H9 (cell line): Measurements from ENCODE around the gene CLEC16A. TPM values are rescaled to one million over a fixed set of nuclear protein-coding genes. Genes with fewer than 3 reads are reported as not detected.
A peak's percentile ranks its signal among the peaks of the same experiment; 100 is the strongest.

ENCODE experiments used
- DNase-seq: peaks from one replicate; pipeline ENCODE4 v3.0.0-alpha.2; 2017
- H2AFZ ChIP-seq: one replicate; pipeline ENCODE4 v1.6.1; 2013; ENCODE audit warnings: mild to moderate bottlenecking, low read length, control low read depth, moderate library complexity
- H2AK5ac ChIP-seq: 2 replicates; pipeline ENCODE4 v1.6.1; 2013; ENCODE audit warnings: low read length, control low read depth, mixed read lengths; ENCODE audit not compliant: insufficient read length
- H2BK120ac ChIP-seq: one replicate; pipeline ENCODE4 v1.6.1; 2013; ENCODE audit warnings: low read depth, mild to moderate bottlenecking, low read length, control low read depth, inconsistent platforms; ENCODE audit not compliant: poor library complexity, severe bottlenecking
- H2BK12ac ChIP-seq: 2 replicates; pipeline ENCODE4 v1.6.1; 2013; ENCODE audit warnings: low read length, control low read depth, mixed read lengths, low read depth; ENCODE audit not compliant: insufficient read length
- H2BK15ac ChIP-seq: 2 replicates; pipeline ENCODE4 v1.6.1; 2013; ENCODE audit warnings: low read depth, low read length, control low read depth
- H2BK20ac ChIP-seq: one replicate; pipeline ENCODE4 v1.6.1; 2013; ENCODE audit warnings: low read depth, mild to moderate bottlenecking, low read length, control low read depth, inconsistent platforms; ENCODE audit not compliant: poor library complexity, severe bottlenecking
- H2BK5ac ChIP-seq: 2 replicates; pipeline ENCODE4 v1.6.1; 2013; ENCODE audit warnings: low read length, control low read depth, mixed read lengths; ENCODE audit not compliant: insufficient read length
- H3K14ac ChIP-seq: 2 replicates; pipeline ENCODE4 v1.6.1; 2013; ENCODE audit warnings: low read length, control low read depth; ENCODE audit not compliant: insufficient read depth
- H3K18ac ChIP-seq: 2 replicates; pipeline ENCODE4 v1.6.1; 2013; ENCODE audit warnings: low read depth, mild to moderate bottlenecking, mixed read lengths, low read length, control low read depth; ENCODE audit not compliant: insufficient read length
- H3K23ac ChIP-seq: 2 replicates; pipeline ENCODE4 v1.6.1; 2013; ENCODE audit warnings: low read length, control low read depth, mixed read lengths, low read depth; ENCODE audit not compliant: insufficient read length
- H3K23me2 ChIP-seq: 2 replicates; pipeline ENCODE4 v1.6.1; 2013; ENCODE audit warnings: low read depth, mild to moderate bottlenecking, mixed read lengths, low read length, control low read depth; ENCODE audit not compliant: insufficient read length, poor library complexity, severe bottlenecking
- H3K27ac ChIP-seq: 2 replicates; pipeline ENCODE4 v1.5.1; 2013; ENCODE audit warnings: low read length, control low read depth, mixed read lengths, low read depth; ENCODE audit not compliant: insufficient read length
- H3K27me3 ChIP-seq: 2 replicates; pipeline ENCODE4 v1.6.1; 2013; ENCODE audit warnings: low read length, control low read depth, inconsistent platforms; ENCODE audit not compliant: insufficient read depth
- H3K4ac ChIP-seq: 2 replicates; pipeline ENCODE4 v1.6.1; 2013; ENCODE audit warnings: low read depth, mild to moderate bottlenecking, control low read depth, inconsistent platforms, low read length, moderate library complexity
- H3K4me1 ChIP-seq: 2 replicates; pipeline ENCODE4 v1.6.1; 2013; ENCODE audit warnings: low read length, control low read depth, inconsistent platforms; ENCODE audit not compliant: insufficient read depth
- H3K4me2 ChIP-seq: 2 replicates; pipeline ENCODE4 v1.6.1; 2013; ENCODE audit warnings: low read length, control low read depth, mixed read lengths; ENCODE audit not compliant: insufficient read length, insufficient read depth
- H3K56ac ChIP-seq: 2 replicates; pipeline ENCODE4 v1.6.1; 2013; ENCODE audit warnings: low read depth, mild to moderate bottlenecking, mixed read lengths, low read length, control low read depth; ENCODE audit not compliant: insufficient read length
- H3K79me1 ChIP-seq: 2 replicates; pipeline ENCODE4 v1.6.1; 2013; ENCODE audit warnings: low read depth, mild to moderate bottlenecking, moderate library complexity, low read length, control low read depth, inconsistent platforms; ENCODE audit not compliant: insufficient read depth, poor library complexity, severe bottlenecking
- H3K79me2 ChIP-seq: 2 replicates; pipeline ENCODE4 v1.6.1; 2013; ENCODE audit warnings: low read length, control low read depth, inconsistent platforms; ENCODE audit not compliant: insufficient read depth
- H3K9ac ChIP-seq: 2 replicates; pipeline ENCODE4 v1.6.1; 2013; ENCODE audit warnings: low read length, control low read depth, mixed read lengths; ENCODE audit not compliant: insufficient read length; ENCODE audit errors: extremely low read depth
- H3K9me3 ChIP-seq: one replicate; pipeline ENCODE4 v1.6.1; 2013; ENCODE audit warnings: low read depth, low read length, inconsistent platforms; ENCODE audit not compliant: control insufficient read depth
- H3T11ph ChIP-seq: one replicate; pipeline ENCODE4 v1.6.1; 2013; ENCODE audit warnings: mild to moderate bottlenecking, low read length, control low read depth, inconsistent platforms
- H4K20me1 ChIP-seq: one replicate; pipeline ENCODE4 v1.6.1; 2013; ENCODE audit not compliant: control insufficient read depth, insufficient read length, insufficient read depth
- H4K5ac ChIP-seq: 2 replicates; pipeline ENCODE4 v1.6.1; 2013; ENCODE audit warnings: low read depth, mild to moderate bottlenecking, mixed read lengths, low read length, control low read depth; ENCODE audit not compliant: insufficient read length
- H4K8ac ChIP-seq: replicated peaks from 2 replicates; pipeline ENCODE4 v1.6.1; 2013; ENCODE audit warnings: low read length, control low read depth, mixed read lengths, low read depth; ENCODE audit not compliant: insufficient read length
- H4K91ac ChIP-seq: 2 replicates; pipeline ENCODE4 v1.6.1; 2013; ENCODE audit warnings: low read depth, mild to moderate bottlenecking, moderate library complexity, mixed read lengths, low read length, control low read depth; ENCODE audit not compliant: insufficient read length
- H3K27ac Mint-ChIP-seq, 3 experiments: 2 replicates in 2 of 3; 3 replicates in 1 of 3; pipeline ENCODE4 v1.8.0; 2020 to 2021; ENCODE audit warnings: mixed read lengths in 3 of 3, mild to moderate bottlenecking in 1 of 3, moderate library complexity in 1 of 3
- H3K27me3 Mint-ChIP-seq: 2 replicates; pipeline ENCODE4 v1.8.0; 2021; ENCODE audit warnings: low read depth, mild to moderate bottlenecking, moderate library complexity, mixed read lengths
- H3K36me3 Mint-ChIP-seq, 3 experiments: 2 replicates in 2 of 3; 3 replicates in 1 of 3; pipeline ENCODE4 v1.8.0; 2020 to 2021; ENCODE audit warnings: low read depth in 3 of 3, mixed read lengths in 3 of 3; ENCODE audit not compliant: insufficient read depth in 1 of 3
- H3K4me1 Mint-ChIP-seq, 2 experiments: 2 replicates each; pipeline ENCODE4 v1.8.0; 2020; ENCODE audit warnings: mixed read lengths in 2 of 2
- H3K4me3 Mint-ChIP-seq, 2 experiments: 2 replicates in 1 of 2; 3 replicates in 1 of 2; pipeline ENCODE4 v1.8.0; 2020 to 2021; ENCODE audit warnings: mild to moderate bottlenecking in 2 of 2, mixed read lengths in 2 of 2, moderate library complexity in 1 of 2
- H3K9me3 Mint-ChIP-seq, 2 experiments: 2 replicates in 1 of 2; 3 replicates in 1 of 2; pipeline ENCODE4 v1.8.0; 2020; ENCODE audit warnings: mild to moderate bottlenecking in 2 of 2, mixed read lengths in 2 of 2, moderate library complexity in 1 of 2
- CTCF ChIP-seq: fragments of 200-600 bp; sonication (generic); conservative IDR thresholded peaks from 3 replicates; pipeline ENCODE4 v1.8.0; 2021; ENCODE audit warnings: antibody characterized with exemption, mild to moderate bottlenecking
- WGBS: extraction: QIAGEN DNeasy Blood & Tissue Kit; methylation state at CpG from one replicate; pipeline ENCODE4 v1.1.7; 2013; ENCODE audit warnings: missing lambda C conversion rate, low lambda C conversion rate, mixed read lengths; ENCODE audit not compliant: insufficient read length; ENCODE audit errors: extremely low coverage; 5-methylcytosine and 5-hydroxymethylcytosine counted together
- total RNA-seq: library from RNA; stranded (reverse); gene quantifications from 2 replicates; pipeline ENCODE4 v1.2.1, GENCODE V29; 2021

Gene CLEC16A
- total RNA-seq, 1 experiment from 2014 or later = 15.2 TPM

- H3T11ph ChIP-seq = no peak overlapping the region
- peaks cover 19% of the 10 kb centered on the region; the same call in 1 of the 2 replicates for H3K4me1 ChIP-seq
- no peak overlapping the region for H3K23ac ChIP-seq
- no peak overlapping the region for H3K27ac ChIP-seq
- H4K20me1 ChIP-seq = no peaks in the 10 kb centered on the region
- no peak overlapping the region for H2AFZ ChIP-seq
- peak overlapping the region; percentile 78 to 93 (median 91); a peak in 6 of 7 replicates for H3K27ac Mint-ChIP-seq
- no peaks in the 10 kb centered on the region for H3K9me3 Mint-ChIP-seq
- H3K14ac ChIP-seq = no peak overlapping the region
- no peak overlapping the region for H3K9ac ChIP-seq
- H3K4me1 Mint-ChIP-seq = peaks cover 63 to 75% of the 10 kb centered on the region in 2 experiments
- H3K27me3 Mint-ChIP-seq = no peaks in the 10 kb centered on the region; the same call in 1 of the 2 replicates
- H3K23me2 ChIP-seq = peaks cover 8% of the 10 kb centered on the region
- H2BK12ac ChIP-seq = no peak overlapping the region
- no peaks in the 10 kb centered on the region for H3K79me2 ChIP-seq
- no peak overlapping the region for H3K4ac ChIP-seq
- H3K36me3 Mint-ChIP-seq = no peaks in the 10 kb centered on the region
- H3K9me3 ChIP-seq = no peaks in the 10 kb centered on the region
- H3K4me2 ChIP-seq = peak overlapping the region; percentile 16
- no peak overlapping the region for H3K56ac ChIP-seq
- H2BK5ac ChIP-seq = no peak overlapping the region
- no peak overlapping the region for H4K91ac ChIP-seq
- DNase-seq = peak; percentile 71
- H2AK5ac ChIP-seq = no peak overlapping the region
- no CpG with 5 or more reads among the region's 5 CpGs for WGBS
- no peak for TF ChIP-seq CTCF
- no peaks in the 10 kb centered on the region for H3K27me3 ChIP-seq
- H2BK15ac ChIP-seq = no peak overlapping the region
- H4K8ac ChIP-seq = no peak overlapping the region
- no peak overlapping the region for H2BK20ac ChIP-seq
- no peak overlapping the region for H3K18ac ChIP-seq
- no peak overlapping the region for H2BK120ac ChIP-seq
- H4K5ac ChIP-seq = no peak overlapping the region
- H3K4me3 Mint-ChIP-seq = peak overlapping the region; percentile 83 to 95
- H3K79me1 ChIP-seq = peaks cover 2% of the 10 kb centered on the region
Measured at GRCh38 chr16:10946308-10946707, 1.9 kb downstream of the CLEC16A start.
